ENCODE results near the gene CLEC17A.
"Not testable (repeated sequence)": the region's sequence is repeated elsewhere in the genome, so short reads cannot be mapped to it uniquely, and the experiment has no call there.

DNA sequence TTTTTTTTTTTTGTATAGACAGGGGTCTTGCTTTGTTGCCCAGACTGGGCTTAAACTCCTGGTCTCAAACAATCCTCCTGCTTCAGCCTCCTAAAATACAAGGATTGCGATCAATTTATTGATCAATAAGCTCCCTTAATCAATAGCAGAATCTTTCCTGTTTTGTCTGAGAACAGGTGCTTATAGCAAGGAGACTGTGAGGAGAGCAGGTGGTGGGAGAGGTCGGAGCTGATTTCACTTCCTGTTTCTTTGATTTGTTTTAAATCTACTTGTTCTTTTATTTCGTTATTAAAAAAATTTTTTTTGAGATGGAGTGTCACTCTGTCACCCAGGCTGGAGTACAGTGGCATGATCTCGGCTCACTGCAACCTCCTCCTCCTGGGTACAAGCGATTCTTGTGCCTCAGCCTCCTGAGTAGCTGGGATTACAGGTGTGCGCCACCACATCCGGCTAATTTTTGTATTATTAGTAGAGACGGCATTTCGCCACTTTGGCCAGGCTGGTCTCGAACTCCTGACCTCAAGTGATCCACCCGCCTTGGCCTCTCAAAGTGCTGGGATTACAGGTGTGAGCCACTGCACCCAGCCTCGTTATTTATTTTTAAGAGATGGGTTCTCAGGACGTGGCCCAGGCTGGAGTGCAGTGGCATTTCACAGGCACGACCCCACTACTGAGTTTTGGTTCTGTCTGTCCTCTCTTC, 30.7 kb downstream of the CLEC17A start:
- TF ChIP-seq, protein P1, sequence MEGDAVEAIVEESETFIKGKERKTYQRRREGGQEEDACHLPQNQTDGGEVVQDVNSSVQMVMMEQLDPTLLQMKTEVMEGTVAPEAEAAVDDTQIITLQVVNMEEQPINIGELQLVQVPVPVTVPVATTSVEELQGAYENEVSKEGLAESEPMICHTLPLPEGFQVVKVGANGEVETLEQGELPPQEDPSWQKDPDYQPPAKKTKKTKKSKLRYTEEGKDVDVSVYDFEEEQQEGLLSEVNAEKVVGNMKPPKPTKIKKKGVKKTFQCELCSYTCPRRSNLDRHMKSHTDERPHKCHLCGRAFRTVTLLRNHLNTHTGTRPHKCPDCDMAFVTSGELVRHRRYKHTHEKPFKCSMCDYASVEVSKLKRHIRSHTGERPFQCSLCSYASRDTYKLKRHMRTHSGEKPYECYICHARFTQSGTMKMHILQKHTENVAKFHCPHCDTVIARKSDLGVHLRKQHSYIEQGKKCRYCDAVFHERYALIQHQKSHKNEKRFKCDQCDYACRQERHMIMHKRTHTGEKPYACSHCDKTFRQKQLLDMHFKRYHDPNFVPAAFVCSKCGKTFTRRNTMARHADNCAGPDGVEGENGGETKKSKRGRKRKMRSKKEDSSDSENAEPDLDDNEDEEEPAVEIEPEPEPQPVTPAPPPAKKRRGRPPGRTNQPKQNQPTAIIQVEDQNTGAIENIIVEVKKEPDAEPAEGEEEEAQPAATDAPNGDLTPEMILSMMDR (IDR thresholded peaks at IDR 0.05) = not testable (repeated sequence)
- TF ChIP-seq ZFX (IDR thresholded peaks at IDR 0.05; ENCODE audit: borderline replicate concordance) = not testable (repeated sequence)

Measured in 22Rv1 (cell line).